Hematopoietic multipotent progenitor cell treated with erythropoietin and hydrocortisone succinate and interleukin-3 and kit ligand, for 15 days (in vitro differentiated cells): Measurements from ENCODE around the gene CCDC188.

Experiments used
- DNase-seq: peaks from one replicate; pipeline ENCODE4 v3.0.0-alpha.2; 2015; ENCODE audit warnings: low spot score

The CCDC188 gene

DNA sequence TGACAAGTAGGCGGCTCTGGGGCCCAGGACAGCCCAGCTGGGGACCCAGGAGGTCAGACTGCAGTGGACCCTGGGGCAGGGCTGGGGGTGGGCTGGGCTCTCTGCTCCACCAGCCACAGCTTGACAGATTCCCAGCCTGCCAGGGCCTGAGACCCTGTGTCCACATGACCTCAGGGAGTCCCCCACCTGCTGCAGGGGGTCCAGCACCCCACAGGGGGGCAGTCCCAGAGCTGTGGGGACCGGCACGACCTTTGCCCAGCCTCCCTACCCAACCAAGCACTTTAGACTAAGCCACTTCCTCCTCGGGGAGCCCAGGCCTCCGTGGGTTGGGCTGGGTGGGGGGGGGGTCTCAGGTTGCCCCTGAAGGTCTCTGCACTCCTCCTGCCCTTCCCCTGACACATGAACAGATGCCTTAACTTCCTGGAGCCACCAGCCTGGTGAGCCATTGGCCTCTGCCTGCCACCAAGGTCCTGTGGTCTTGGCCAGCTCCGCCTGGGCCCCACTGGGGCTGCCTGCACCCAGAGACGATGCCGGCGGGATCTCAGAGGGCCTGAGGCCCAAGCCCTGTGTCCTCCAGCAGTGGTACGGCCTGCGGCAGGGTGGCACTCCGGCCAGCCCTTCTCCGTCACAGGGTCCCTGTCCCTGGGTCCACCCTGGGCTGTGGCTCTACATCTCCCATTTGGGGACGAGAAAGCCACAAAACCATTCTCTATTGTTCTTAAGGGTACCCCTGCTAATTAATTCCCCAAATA is 3.4 kb downstream of the CCDC188 start:
- no peak for DNase-seq

DNA sequence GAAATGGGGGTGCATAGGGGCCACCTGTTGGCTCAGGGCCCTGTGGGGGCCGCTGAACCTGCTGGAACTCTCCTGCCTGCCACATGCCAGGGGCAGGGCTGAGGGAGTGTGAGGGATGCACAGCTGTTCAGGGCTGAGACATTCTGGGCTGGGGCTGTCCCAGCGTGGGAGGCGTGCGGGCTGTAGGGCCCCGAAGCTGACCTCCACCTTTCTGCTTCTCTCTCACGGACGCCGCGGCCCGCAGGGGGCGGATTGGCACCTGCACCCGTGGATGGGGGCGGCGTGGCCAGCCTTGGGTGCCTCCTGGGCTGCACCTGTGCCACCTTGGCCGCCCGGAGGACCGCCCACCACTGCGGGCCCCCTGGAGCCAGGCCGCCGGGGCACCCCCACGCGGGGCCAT is 4.1 kb downstream of the CCDC188 start:
- no peak for DNase-seq

DNA sequence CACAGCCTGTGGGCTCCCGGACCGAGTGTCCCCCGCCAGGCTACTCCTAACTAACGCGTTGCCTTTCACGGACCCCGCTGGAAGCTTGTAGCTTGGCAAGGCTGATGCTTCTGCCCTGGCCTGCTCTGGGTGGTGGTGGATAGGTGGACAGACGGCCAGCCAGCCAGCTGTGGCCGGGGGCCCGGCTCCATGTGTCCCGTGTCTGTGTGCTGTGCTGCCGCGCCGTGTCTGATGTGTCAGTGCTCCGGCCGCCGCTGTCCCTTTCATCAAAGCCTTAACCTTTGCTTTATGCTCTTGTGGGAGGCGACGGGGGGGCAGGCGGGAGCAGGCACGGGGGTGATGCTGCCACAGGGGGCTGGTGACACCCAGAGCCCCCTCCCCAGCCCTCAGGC is 5.0 kb downstream of the CCDC188 start:
- DNase-seq, result no peak

DNA sequence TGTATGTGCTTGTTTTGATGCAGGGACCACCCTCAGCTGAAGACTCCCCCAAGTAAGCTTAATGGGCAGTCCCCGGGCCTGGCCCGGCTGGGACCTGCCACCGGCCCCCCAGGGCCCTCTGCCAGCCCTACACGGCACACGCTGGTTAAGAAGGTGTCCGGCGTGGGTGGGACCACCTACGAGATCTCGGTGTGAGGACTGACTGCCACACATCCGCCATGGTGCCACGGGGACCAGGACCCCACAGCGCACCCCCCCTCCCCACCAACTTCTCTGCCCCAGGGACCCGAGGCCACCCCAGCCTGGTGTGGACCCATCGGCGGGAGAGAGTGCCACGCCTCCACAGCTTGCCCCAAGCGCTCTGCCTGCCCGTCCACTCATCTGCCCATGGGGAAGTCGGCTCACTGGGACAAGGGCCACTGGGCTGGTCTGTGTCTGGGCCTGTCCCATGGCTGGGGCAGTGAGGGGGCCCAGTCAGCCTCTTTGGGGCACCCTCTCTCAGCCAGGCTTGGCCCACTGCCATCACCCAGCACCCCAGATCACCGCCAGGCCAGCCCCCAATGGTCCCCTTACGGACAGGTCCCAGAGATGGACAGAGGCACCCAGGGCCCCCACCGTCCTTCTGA is 5.5 kb downstream of the CCDC188 start:
- DNase-seq, result no peak

DNA sequence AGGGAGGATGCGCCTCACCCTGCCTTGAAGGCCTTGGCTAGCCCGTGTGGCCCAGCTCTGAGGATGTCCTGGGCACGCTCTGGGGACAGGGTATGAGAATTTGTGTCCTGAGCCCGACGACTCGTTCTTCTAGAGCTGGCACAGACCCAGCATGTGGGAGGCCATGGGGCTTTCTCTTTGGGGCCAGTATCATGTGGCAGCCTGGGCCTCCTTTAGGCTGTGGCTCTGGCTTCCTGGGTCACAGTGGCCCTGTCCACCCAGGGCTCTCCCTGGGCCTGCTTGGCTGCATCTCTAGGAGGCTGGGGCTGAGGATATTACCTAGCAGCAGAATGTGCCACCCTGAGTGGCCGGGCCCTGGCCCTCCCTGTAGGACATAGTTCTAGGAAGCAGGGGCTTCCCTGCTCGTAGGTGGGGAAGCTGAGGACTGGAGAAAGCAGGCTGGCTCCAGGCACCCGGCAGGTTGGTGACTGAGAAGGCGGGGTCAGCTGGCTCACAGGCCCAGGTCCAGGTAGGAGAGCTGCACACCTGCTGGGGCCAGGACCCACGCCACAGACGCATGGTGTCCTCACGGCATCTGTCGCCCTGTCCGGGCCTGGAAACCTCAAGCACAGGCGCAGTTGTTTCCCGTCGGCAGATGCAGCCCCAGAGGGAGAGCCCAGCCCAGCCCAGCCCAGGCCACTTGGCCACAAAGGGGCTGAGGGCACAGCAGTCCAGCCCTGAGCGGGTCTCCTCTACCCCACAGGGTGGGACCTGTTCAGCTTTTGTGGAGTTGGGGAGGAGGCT is 6.8 kb downstream of the CCDC188 start:
- DNase-seq, result no peak

DNA sequence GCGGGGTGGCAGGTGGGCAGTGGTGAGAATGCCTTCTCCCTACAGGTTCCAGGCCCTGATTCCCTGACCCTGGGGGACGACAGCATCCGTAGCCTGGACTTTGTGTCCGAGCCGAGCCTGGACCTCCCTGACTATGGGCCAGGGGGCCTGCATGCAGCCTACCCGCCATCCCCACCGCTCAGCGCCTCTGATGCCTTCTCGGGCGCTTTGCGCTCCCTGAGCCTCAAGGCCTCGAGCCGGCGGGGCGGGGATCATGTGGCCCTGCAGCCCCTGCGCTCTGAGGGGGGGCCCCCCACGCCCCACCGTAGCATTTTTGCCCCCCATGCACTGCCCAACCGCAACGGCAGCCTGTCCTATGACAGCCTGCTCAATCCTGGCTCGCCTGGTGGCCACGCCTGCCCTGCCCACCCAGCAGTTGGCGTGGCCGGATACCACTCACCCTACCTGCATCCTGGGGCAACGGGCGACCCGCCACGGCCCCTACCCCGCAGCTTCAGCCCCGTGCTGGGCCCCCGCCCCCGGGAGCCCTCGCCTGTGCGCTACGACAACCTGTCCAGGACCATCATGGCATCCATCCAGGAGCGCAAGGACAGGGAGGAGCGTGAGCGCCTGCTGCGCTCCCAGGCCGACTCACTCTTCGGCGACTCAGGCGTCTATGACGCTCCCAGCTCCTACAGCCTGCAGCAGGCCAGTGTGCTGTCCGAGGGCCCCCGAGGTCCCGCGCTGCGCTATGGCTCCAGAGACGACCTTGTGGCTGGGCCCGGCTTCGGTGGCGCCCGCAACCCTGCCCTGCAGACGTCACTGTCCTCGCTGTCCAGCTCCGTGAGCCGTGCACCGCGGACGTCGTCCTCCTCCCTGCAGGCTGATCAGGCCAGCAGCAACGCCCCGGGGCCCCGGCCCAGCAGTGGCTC is 7.9 kb downstream of the CCDC188 start:
- DNase-seq, result no peak

DNA sequence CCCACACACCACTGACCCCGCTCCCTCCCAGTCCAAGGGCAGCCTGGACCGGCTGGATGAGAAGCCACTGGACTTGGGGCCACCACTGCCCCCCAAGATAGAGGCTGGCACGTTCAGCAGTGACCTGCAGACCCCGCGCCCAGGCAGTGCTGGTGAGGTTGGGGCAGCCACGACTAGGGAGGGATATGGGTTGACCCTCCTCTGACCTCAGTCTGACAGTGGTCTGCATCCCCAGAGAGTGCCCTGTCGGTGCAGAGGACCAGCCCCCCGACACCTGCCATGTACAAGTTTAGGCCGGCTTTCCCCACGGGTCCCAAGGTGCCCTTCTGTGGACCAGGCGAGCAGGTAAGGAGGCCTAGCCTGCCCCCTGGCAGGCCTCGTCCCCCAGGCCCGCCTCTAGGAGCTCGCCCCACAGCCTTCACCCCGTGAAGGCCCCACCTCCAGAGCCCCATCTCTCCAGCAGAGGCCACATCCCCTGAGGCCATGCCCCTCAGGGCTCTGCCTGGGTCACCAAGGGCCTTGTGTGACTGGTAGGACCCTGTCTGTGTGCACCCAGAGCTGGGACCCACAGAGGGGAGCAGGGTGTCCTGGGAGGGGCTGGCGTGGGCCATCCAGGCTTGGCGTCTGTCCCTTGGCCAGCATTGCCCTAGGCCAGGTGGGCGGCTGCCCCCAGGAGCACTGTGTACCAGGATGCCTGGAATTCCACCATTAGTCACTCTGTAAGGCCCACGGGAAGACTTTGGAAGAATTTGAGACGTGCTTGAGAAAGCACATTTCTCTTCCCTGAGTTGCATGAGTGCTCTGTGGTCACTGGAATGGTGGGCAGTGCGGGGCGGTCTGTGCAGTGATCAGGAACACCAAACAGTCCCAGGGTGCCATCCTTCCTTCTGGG is 9.4 kb downstream of the CCDC188 start:
- DNase-seq, result no peak

DNA sequence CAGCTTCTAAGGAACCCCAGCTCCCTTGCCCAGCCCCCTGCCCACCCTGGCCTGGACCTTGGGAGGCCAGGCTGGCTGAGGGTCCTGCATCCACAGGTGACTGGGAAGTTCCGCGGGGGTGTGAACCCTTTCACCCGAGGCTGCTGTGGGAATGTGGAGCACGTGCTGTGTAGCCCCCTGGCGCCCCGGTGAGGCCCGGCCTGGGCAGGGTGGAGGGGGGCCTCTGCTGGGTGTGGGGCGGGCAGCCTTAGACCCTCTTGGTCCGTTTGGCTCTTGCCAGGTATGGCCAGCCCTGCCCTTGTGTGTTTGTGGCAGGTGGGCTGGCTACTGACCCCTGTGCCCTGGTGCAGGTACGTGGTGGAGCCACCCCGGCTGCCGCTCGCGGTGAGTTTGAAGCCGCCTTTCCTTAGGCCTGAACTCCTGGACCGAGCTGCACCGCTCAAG is 10.3 kb downstream of the CCDC188 start:
- DNase-seq, result no peak

DNA sequence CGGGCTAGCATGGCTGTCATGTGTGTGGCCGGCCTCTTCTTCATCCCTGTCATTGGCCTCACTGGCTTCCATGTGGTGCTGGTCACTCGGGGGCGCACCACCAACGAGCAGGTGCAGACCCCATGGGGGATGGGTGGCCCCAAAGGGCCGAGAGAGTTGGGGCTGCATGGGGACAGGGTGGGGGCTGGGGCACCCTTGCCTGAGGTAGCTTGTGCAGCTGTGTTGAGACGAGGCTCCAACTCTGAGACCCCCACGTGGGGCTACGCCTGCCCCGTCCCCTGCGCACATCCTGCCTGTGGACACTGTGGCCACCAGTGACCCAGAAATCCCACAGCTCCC is 10.8 kb downstream of the CCDC188 start:
- no peak for DNase-seq

DNA sequence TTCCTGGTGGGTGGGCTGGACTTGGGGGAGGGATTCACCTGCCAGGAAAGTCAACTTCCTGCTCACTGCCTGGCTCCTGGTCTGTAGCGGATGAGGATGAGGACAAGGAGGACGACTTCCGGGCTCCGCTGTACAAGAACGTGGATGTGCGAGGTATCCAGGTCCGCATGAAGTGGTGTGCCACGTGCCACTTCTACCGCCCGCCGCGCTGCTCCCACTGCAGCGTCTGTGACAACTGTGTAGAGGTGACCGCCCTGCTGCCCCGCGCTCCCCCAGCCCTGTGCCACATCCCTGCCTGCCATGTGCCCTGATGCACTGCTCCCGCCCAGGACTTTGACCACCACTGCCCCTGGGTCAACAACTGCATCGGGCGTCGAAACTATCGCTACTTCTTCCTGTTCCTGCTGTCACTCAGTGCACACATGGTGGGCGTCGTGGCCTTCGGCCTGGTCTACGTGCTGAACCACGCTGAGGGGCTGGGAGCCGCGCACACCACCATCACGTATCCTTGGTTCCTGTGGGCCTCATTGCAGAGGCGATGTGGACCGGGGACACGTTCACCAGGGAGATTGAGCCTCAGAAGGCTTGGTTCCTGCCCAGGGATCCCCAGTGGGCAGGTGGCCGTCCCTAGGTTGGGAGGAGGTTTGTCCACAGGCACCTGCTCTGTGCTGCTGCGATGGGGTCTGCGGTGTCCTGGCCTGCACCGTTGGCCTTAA is 11.3 kb downstream of the CCDC188 start:
- no peak for DNase-seq

DNA sequence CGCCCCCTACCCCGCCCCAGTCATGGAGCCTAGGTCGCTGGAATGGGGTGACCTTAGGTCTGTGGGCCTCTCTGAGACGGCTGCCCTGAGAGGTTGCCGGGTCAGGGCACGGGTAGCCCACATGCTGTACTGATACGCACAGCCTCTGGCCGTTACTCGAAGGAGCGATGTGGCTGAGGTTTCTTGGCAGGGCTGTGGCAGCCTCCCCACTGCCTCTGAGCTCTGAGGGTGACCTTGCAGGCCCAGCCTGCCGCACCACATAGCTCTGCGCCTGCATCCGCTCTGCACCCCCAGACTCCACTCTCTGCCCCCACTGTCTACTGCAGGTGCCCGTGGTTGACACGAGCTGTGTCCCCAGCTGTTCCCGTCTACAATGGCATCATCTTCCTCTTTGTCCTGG is 12.0 kb downstream of the CCDC188 start:
- DNase-seq, result no peak

DNA sequence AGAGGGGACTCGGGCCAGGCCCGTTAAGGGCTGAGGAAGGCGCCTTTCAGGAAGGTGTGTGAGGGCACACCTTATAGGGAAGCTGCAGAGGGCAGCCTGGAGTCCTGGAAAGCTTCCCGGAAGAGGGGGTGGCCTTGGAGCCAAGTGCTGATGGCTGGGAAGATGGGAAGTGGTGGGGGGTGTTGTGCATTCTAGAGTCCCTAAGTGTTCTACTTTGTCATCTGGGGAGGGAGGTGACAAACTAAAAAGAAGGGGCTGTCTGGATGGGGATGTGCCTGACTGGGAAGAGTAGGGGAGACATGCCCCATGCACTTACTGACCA is 12.5 kb downstream of the CCDC188 start:
- no peak for DNase-seq

DNA sequence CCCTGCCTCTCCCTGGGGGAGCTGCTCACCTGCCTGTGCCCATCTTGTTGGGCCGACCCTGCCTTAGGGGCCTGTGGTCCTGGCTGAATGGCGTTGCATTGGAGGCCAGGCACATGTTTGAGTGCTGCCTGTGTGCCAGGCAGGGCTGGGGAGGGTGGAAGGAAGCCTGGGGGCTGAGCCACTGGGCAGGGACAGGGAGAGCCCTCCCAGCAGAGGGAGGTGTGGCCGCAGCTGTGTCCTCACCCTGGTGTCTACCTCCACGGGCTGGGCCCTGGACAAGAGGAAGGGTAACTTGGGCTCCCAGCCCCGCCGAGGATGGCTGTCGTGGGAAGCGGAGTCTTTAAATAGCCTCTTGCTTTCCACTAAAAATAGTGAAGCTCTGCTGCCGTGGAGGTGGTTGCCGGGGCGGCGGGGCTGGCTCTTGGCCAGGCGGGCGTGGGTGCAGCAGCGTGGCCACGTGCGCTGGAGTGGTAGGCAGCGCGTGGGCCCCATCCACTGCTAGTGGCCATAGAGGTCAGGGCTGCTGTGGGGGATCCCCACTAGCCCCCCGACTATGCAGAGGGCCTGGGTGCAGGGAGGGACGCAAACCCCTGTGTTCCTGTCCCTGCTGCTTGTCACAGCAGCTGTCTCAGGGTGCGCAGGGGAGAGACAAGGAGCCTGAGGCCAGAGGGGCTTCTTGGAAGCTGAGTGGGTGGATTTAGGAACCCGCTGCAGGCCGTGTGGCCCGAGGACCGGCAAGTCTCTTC is 13.0 kb downstream of the CCDC188 start:
- no peak for DNase-seq

DNA sequence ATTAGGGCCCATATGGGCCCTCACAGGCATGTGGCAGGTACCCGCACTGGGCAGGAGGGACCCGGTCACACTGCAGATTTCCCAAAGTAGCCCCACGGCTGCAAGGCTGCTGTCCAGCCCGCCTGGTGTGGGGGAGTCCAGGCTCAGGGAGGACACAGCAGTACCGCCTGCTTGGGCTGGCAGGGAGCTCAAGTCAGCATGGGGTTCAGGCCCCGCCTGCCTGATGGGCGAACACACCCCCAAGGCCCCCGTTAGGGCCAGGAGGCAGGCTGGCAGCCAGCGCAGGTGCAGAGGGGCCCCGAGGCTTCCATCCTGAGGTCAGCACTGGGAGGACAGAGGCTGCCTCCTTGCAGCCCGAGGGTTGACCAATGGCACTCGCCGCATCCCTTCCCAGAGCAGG is 13.7 kb downstream of the CCDC188 start:
- no peak for DNase-seq

DNA sequence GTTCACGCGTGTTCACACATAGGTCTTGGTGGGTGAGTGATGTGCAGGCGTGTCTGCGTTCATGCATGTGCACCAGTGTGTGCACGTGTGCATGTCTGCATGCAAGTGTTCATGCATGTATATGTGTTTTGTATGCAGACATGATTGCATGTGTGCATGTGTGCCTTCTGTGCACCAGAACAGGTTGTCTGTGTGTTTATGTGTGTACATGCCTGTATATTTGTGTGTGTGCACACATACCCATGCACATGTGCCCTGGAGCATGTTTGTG is 14.3 kb downstream of the CCDC188 start:
- DNase-seq, result no peak

DNA sequence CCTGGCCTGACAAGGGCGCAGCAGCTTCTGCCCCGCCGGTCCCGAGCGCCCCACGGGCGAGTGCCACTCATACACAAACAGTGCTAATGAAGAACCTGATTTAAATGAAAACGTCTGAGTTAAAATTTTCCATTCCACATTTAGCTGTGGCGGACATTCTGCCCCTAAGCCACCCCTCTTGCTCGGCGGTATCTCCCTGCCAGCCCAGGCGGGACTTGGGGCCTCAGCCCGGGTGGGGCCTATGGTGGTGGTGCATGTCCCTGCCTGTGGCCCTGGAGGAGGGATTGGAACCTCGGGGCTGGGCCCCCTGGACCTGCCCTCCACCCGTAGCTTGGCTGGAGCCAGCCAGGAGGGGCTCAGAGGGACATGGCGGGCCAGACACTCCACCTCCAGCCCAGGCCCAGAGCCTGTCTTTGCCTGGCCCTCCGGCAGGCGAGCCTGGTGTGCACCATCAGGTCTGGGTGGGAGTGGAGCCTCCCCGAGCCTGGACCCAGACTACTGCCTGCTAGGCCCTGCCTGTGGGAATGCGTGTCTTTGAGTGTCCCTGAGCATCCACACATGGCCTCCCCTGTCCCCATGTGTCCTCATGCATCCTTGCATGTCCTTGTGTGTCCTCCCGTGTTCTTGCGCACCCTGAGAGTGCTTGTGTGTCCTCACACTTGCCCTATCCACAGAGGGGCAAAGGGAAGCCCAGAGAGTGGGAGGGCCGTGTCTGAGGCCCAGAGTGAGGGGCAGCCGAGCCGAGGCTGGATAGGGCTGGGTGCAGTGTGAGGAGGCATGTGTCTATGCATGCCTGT is 14.9 kb downstream of the CCDC188 start:
- no peak for DNase-seq

DNA sequence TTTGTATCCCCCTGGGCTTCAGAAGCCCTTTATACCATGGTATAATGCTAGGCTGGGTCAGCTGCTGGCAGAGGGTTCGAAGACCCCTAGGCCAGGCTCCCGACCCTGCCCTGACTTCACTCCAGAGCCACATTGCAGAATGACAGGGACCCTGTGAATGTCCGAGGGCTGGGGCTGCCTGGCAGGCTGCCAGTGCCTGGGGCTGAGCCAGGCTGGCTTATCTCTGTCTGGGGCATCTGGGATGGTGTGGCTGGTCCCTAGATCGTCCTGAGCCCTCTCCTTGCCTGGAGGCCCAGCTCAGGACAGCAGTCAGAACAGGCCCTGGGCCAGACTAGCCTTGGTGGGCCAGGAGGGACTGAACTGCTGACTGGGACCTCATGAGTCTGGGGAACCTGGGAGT is 15.6 kb downstream of the CCDC188 start:
- no peak for DNase-seq

DNA sequence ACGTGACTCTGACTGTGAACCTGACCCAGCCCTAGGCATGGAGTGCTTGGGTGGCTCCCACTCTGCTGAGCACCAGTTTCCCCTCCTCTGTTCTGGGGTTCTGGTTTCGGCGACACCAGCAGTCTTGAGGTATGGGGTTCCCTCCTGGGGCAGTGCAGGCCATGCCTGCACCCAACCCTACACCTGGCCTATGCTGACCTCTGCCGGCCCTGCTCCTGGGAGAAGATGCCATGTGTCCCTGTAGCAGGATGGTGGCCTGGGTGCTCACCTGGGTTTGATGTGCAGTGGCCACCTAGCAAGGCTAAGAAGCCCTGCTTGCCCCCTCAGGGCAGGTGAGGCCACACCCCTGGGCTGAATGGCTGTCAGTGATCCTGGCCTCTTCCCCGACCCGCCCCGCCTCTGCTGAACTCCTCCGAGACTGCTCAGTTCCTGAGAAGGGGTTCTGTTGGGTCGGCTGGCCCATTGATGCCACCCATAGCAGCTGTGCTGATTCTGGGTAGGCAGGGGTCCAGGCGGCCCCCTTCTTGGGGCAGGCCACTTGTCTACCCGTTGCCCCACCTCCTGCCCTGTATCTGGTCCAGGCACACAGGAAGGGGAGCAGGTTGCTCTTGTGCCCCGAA is 16.8 kb downstream of the CCDC188 start:
- no peak for DNase-seq

DNA sequence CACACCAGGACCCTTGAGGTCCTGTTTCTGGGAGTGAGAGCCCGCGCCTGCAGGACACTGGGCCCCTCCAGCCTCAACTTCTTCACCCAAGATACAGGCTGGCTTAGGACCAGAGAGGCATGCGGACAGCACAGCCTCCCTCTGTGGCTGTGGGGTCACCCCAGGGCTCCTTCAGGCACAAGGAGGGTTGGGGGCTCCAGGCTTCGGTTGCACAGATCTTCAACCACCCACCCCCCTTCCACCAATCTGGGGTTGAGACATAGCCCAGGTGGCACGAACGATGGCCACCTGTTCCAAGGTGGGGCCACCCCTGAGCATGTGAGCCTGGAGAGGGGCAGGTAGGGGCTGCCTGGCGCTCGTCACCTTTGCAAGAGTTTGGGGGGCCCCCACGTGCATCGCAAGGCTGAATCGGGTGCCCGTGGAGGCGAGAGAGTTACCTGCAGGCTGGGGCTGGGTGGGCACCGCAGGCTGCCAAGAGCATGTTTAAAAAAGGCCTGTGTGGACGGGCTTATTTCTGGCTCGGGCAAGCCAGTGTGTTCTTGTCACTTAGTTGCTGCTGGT is 18.1 kb downstream of the CCDC188 start:
- DNase-seq, result no peak
